GM19467 (cell line): ENCODE measurements around the gene SENP7.

Source experiments
- ATAC-seq: cut with Tn5 transposase; IDR thresholded peaks from one replicate; pipeline ENCODE4 v1.9.1; 2021; ENCODE audit warnings: mild to moderate bottlenecking, moderate library complexity; ENCODE audit not compliant: unreplicated experiment

Gene SENP7

GRCh38 chr3:101278727-101279126 is 234.3 kb downstream of the SENP7 start:
- no peak for ATAC-seq
